Tibial nerve (tissue), 4 donors: Measurements from ENCODE around the gene TRABD2B. TPM values are rescaled to one million over a fixed set of nuclear protein-coding genes. Genes with fewer than 3 reads are reported as not detected.

Experiments
- DNase-seq, 2 donors: peaks; one replicate each; pipeline ENCODE4 v3.0.0-alpha.2; 2019; ENCODE audit warnings: low spot score in 2 of 2
- H3K27ac ChIP-seq, 4 donors: fragments of 200-600 bp; sonication (generic) in 3 of 4; one replicate each; pipeline ENCODE4 v1.5.1; 2017 to 2019; ENCODE audit warnings: mild to moderate bottlenecking in 1 of 4
- H3K27me3 ChIP-seq, 2 donors: fragments of 200-600 bp; sonication (generic) in 1 of 2; one replicate each; pipeline versions ENCODE4 v1.5.1 to v1.6.0; 2017 to 2019
- H3K36me3 ChIP-seq, 3 donors: fragments of 200-600 bp; sonication (generic); one replicate each; pipeline ENCODE4 v1.5.1; 2018 to 2019
- H3K4me1 ChIP-seq, 4 donors: fragments of 200-600 bp; sonication (generic) in 3 of 4; one replicate each; pipeline ENCODE4 v1.5.1; 2017 to 2019
- H3K4me3 ChIP-seq, 4 donors: fragments of 200-600 bp; sonication (generic) in 3 of 4; one replicate each; pipeline ENCODE4 v1.5.1; 2017 to 2019; ENCODE audit warnings: mild to moderate bottlenecking in 1 of 4, moderate library complexity in 1 of 4
- H3K9me3 ChIP-seq, 4 donors: fragments of 200-600 bp; sonication (generic) in 3 of 4; one replicate each; pipeline ENCODE4 v1.5.1; 2017 to 2019
- EP300 ChIP-seq, 2 donors: sonication (generic); formaldehyde crosslinking; IDR thresholded peaks; one replicate each; pipeline ENCODE4 v1.6.1; 2017; ENCODE audit warnings: antibody characterized with exemption in 2 of 2, mild to moderate bottlenecking in 1 of 2
- POLR2A ChIP-seq, 2 donors: fragments of 450-650 bp; IDR thresholded peaks; one replicate each; pipeline ENCODE4 v1.6.1; 2017; ENCODE audit warnings: antibody characterized with exemption in 2 of 2, mild to moderate bottlenecking in 2 of 2, moderate library complexity in 2 of 2
- WGBS, 2 donors: methylation state at CpG; one replicate each; pipeline ENCODE4 v1.1.5; 2018; 5-methylcytosine and 5-hydroxymethylcytosine counted together
- total RNA-seq, 4 donors: library from RNA; depleted of rRNA; stranded (reverse); fragments of >200 nt; gene quantifications; one replicate each; pipeline ENCODE4 v1.1.0, GENCODE V29; 2016
- TF ChIP-seq, protein P1 (sequence below), 5 experiments: fragments of 200-600 bp in 3 of 5; fragments of 450-650 bp in 2 of 5; sonication (generic) in 3 of 5; IDR thresholded peaks; one replicate each; pipeline ENCODE4 v1.5.1; 2016 to 2019; ENCODE audit warnings: antibody characterized with exemption in 5 of 5, mild to moderate bottlenecking in 3 of 5, moderate library complexity in 2 of 5

TRABD2B gene
- total RNA-seq, 4 donors from 2014 or later: 1.3 to 4.1 (median 2.3) TPM

DNA sequence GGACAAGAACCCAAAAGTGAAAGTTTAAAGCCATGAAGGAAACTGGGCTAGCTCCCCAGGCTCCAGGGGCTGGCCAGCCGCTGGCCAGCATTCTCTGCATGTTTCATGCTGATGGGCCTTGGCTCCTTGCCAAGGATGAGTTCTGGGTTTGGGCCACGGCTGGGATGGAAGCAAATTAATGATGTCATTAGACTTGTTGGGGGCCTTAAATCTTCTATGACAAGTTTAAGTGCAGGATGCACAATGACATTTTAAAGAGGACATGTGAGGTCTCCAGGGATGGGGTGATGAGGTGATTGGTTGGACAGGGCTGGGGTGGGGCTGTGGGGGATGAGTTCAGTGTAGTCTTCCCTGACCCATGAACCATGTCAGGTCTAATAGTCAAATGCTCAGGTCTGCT is 199.6 kb downstream of the TRABD2B start:
- no peak for DNase-seq
- TF ChIP-seq POLR2A (IDR thresholded peaks at IDR 0.05): no peak
- TF ChIP-seq, protein P1, sequence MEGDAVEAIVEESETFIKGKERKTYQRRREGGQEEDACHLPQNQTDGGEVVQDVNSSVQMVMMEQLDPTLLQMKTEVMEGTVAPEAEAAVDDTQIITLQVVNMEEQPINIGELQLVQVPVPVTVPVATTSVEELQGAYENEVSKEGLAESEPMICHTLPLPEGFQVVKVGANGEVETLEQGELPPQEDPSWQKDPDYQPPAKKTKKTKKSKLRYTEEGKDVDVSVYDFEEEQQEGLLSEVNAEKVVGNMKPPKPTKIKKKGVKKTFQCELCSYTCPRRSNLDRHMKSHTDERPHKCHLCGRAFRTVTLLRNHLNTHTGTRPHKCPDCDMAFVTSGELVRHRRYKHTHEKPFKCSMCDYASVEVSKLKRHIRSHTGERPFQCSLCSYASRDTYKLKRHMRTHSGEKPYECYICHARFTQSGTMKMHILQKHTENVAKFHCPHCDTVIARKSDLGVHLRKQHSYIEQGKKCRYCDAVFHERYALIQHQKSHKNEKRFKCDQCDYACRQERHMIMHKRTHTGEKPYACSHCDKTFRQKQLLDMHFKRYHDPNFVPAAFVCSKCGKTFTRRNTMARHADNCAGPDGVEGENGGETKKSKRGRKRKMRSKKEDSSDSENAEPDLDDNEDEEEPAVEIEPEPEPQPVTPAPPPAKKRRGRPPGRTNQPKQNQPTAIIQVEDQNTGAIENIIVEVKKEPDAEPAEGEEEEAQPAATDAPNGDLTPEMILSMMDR (IDR thresholded peaks at IDR 0.05): no peak
- TF ChIP-seq EP300 (IDR thresholded peaks at IDR 0.05): no peak
- no peak overlapping the region for H3K27ac ChIP-seq
- peaks cover 0 to 13% (median 0%) of the 10 kb centered on the region in 4 donors for H3K4me1 ChIP-seq
- H3K36me3 ChIP-seq: peaks cover 0 to 37% (median 0%) of the 10 kb centered on the region in 3 donors
- no peak overlapping the region for H3K4me3 ChIP-seq
- H3K9me3 ChIP-seq: no peaks in the 10 kb centered on the region
- no peaks in the 10 kb centered on the region for H3K27me3 ChIP-seq
- 24 to 33% methylated on average over 2 of the region's 2 CpGs for WGBS, 2 donors

- Histone ChIP-seq H3K4me3 (no peak overlapping the region), H3K9me3 (no peaks in the 10 kb centered on the region), H3K4me1 (peaks cover 0 to 19% (median 0%) of the 10 kb centered on the region in 4 donors), H3K36me3 (peaks cover 0 to 45% (median 0%) of the 10 kb centered on the region in 3 donors), H3K27me3 (no peaks in the 10 kb centered on the region), H3K27ac (no peak overlapping the region)
- TF ChIP-seq, protein P1 (IDR thresholded peaks at IDR 0.05): no peak
- no peak for TF ChIP-seq EP300 (IDR thresholded peaks at IDR 0.05)
- no peak for TF ChIP-seq POLR2A (IDR thresholded peaks at IDR 0.05)
- 91 to 94% methylated on average over 6 of the region's 6 CpGs for WGBS, 2 donors
- DNase-seq: no peak
These were observed 200.6 kb downstream of the TRABD2B start for GRCh38 chr1:47796626-47797025.

DNA sequence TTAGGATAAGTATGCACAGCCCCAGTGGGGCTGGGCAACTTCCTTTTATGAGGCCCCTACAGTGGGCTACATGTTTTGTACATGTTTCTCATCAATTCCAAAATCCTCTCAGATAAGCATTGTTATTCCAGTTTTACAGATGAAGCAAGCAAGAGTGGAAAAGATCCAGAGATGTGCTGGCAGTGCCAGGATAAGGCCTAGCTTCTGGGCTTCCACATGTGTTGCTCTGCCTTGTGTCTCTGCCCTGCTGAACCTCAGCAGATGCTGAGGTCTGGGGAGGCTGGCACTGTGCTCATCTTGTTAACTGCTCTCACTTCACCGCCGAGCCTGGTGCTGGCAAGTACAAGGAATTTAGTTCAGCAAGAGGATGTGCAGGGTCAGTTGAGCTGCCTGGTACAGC is 202.1 kb downstream of the TRABD2B start:
- WGBS, 2 donors: 82 to 90% methylated on average over 2 of the region's 2 CpGs
- DNase-seq: no peak
- Histone ChIP-seq H3K27me3 (no peaks in the 10 kb centered on the region), H3K4me3 (no peak overlapping the region), H3K27ac (no peak overlapping the region), H3K9me3 (no peaks in the 10 kb centered on the region), H3K36me3 (peaks cover 0 to 33% (median 0%) of the 10 kb centered on the region in 3 donors), H3K4me1 (peaks cover 0 to 19% (median 0%) of the 10 kb centered on the region in 4 donors)
- TF ChIP-seq POLR2A (IDR thresholded peaks at IDR 0.05): no peak
- TF ChIP-seq, protein P1 (IDR thresholded peaks at IDR 0.05): no peak

DNA sequence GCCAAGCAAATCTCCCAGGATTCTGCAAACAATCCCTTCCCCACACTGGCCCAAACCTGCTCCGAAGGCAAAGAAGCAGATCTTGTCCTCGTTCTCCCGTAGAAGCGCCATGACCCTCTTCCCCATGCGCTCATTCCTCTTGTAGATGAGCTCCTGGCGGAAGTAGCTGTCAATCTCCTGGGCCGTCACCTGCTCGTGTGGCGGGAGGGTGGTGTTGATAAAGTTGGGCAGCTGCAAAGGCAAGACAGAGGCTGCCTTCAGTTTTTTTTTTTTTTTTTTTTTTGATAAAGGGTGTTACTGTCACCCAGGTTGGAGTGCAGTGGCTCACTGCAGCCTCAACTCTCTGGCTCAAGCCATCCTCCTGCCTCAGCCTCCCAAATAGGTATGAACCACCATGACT is 202.7 kb downstream of the TRABD2B start:
- Histone ChIP-seq H3K4me1 (peaks cover 0 to 19% (median 0%) of the 10 kb centered on the region in 4 donors), H3K9me3 (no peaks in the 10 kb centered on the region), H3K4me3 (no peak overlapping the region), H3K36me3 (peaks cover 0 to 27% (median 0%) of the 10 kb centered on the region in 3 donors), H3K27ac (no peak overlapping the region), H3K27me3 (no peaks in the 10 kb centered on the region)
- WGBS, 2 donors: 99% methylated on average over 9 of the region's 9 CpGs
- DNase-seq: no peak
- TF ChIP-seq EP300 (IDR thresholded peaks at IDR 0.05) (no peak), POLR2A (IDR thresholded peaks at IDR 0.05) (no peak)
- TF ChIP-seq, protein P1 (IDR thresholded peaks at IDR 0.05): no peak

- no peak for TF ChIP-seq POLR2A (IDR thresholded peaks at IDR 0.05)
- TF ChIP-seq, protein P1 (IDR thresholded peaks at IDR 0.05): no peak
- peaks cover 0 to 23% (median 0%) of the 10 kb centered on the region in 3 donors for H3K36me3 ChIP-seq
- no peak for DNase-seq
- H3K27ac ChIP-seq: no peak overlapping the region
- WGBS, 2 donors: 78 to 80% methylated on average over 5 of the region's 5 CpGs
- H3K4me1 ChIP-seq: peaks cover 0 to 19% (median 0%) of the 10 kb centered on the region in 4 donors
- H3K9me3 ChIP-seq: no peaks in the 10 kb centered on the region
- H3K4me3 ChIP-seq: no peak overlapping the region
- H3K27me3 ChIP-seq: no peaks in the 10 kb centered on the region
These were observed 203.1 kb downstream of the TRABD2B start for GRCh38 chr1:47794081-47794480.
